Measurements from ENCODE around the gene FAM83G. TPM values are rescaled to one million over a fixed set of nuclear protein-coding genes. Genes with fewer than 3 reads are reported as not detected.

FAM83G gene
- total RNA-seq, 1 donor from 2014 or later = 1.6 TPM

GRCh38 chr17:19024101-19025078, 19.8 kb upstream of the FAM83G start:
- TF ChIP-seq CTCF (IDR thresholded peaks at IDR 0.05; ENCODE audit: unreplicated experiment) = no peak
- peaks cover 16% of the 10 kb centered on the region for H3K27me3 Mint-ChIP-seq (ENCODE audit: unreplicated experiment)
- peak overlapping the region; percentile 78 for H3K27ac Mint-ChIP-seq (ENCODE audit: unreplicated experiment)
- H3K4me3 Mint-ChIP-seq (ENCODE audit: unreplicated experiment) = peak overlapping the region; percentile 45
- H3K36me3 Mint-ChIP-seq (ENCODE audit: low read depth, unreplicated experiment) = peaks cover 22% of the 10 kb centered on the region
- peaks cover 4% of the 10 kb centered on the region for H3K4me1 Mint-ChIP-seq (ENCODE audit: unreplicated experiment)
- no peak for DNase-seq (ENCODE audit: low spot score)
- no peaks in the 10 kb centered on the region for H3K9me3 Mint-ChIP-seq (ENCODE audit: unreplicated experiment)

DNA sequence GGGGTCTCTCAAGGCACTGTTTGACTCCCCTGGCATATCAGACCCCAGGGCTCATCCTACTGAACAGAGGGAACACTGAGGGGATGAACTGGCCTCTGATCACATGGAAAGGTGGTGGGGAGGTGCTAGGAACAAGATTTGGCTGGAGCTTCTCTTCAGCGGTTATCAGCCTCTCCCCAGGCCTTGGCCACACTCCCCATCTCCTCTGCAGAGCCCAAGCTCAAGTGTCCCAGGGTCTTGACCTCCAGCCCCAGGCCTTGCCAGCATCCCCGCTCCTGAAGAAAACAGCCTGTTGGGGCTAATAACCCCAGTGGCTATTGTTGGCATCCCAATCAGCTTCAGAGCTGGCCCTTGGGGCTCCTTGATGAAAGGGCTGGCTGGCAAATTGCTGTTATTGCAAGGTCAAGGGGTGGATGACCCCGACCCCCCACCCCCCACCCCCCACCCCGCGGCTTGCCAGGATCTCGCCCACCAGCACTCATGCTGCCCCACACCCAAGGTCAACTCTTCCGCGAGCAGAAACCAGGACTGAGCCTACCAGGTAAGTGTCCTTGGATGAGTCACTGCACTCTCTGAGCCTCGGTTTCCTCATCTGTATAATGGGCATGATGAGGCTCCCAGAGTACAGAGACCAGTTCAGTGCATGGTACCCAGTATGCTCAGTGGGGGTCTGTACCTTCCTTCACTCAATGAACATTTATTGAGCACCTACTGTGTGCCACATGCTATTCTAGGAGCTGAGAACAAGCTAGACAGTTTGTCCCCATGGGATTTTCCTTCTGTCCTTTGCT, 18.8 kb upstream of the FAM83G start:
- no peak for DNase-seq (ENCODE audit: low spot score)
- peaks cover 22% of the 10 kb centered on the region for H3K36me3 Mint-ChIP-seq (ENCODE audit: low read depth, unreplicated experiment)
- peaks cover 21% of the 10 kb centered on the region for H3K27me3 Mint-ChIP-seq (ENCODE audit: unreplicated experiment)
- no peaks in the 10 kb centered on the region for H3K9me3 Mint-ChIP-seq (ENCODE audit: unreplicated experiment)
- no peak overlapping the region for H3K4me3 Mint-ChIP-seq (ENCODE audit: unreplicated experiment)
- peaks cover 4% of the 10 kb centered on the region for H3K4me1 Mint-ChIP-seq (ENCODE audit: unreplicated experiment)
- H3K27ac Mint-ChIP-seq (ENCODE audit: unreplicated experiment) = no peak overlapping the region
- no peak for TF ChIP-seq CTCF (IDR thresholded peaks at IDR 0.05; ENCODE audit: unreplicated experiment)

- Mint-ChIP-seq H3K36me3 (ENCODE audit: low read depth, unreplicated experiment) (peaks cover 22% of the 10 kb centered on the region), H3K9me3 (ENCODE audit: unreplicated experiment) (no peaks in the 10 kb centered on the region), H3K27me3 (ENCODE audit: unreplicated experiment) (peaks cover 23% of the 10 kb centered on the region), H3K4me1 (ENCODE audit: unreplicated experiment) (peaks cover 4% of the 10 kb centered on the region), H3K27ac (ENCODE audit: unreplicated experiment) (peak overlapping the region; percentile 36), H3K4me3 (ENCODE audit: unreplicated experiment) (no peak overlapping the region)
- DNase-seq (ENCODE audit: low spot score) = no peak
- TF ChIP-seq CTCF (IDR thresholded peaks at IDR 0.05; ENCODE audit: unreplicated experiment) = no peak
Measured at GRCh38 chr17:19022747-19023146, 18.2 kb upstream of the FAM83G start.

- TF ChIP-seq CTCF (IDR thresholded peaks at IDR 0.05; ENCODE audit: unreplicated experiment) = no peak
- Mint-ChIP-seq H3K4me3 (ENCODE audit: unreplicated experiment) (no peak overlapping the region), H3K9me3 (ENCODE audit: unreplicated experiment) (no peaks in the 10 kb centered on the region), H3K27me3 (ENCODE audit: unreplicated experiment) (peaks cover 25% of the 10 kb centered on the region), H3K36me3 (ENCODE audit: low read depth, unreplicated experiment) (peaks cover 22% of the 10 kb centered on the region), H3K4me1 (ENCODE audit: unreplicated experiment) (peaks cover 4% of the 10 kb centered on the region), H3K27ac (ENCODE audit: unreplicated experiment) (no peak overlapping the region)
- no peak for DNase-seq (ENCODE audit: low spot score)
Measured at GRCh38 chr17:19022128-19022527, 17.6 kb upstream of the FAM83G start.

Measured in endothelial cell (in vitro differentiated cells).